ENCODE results near the gene STK32A. TPM values are rescaled to one million over a fixed set of nuclear protein-coding genes. Genes with fewer than 3 reads are reported as not detected.
A peak's percentile ranks its signal among the peaks of the same experiment; 100 is the strongest.

Gene STK32A
- total RNA-seq, 1 experiment from 2014 or later = 6.8 TPM

- ATAC-seq = no peak
- no peaks in the 10 kb centered on the region for H3K9me2 ChIP-seq (replicated peaks; ENCODE audit: low read length)
- no peaks in the 10 kb centered on the region for H4K20me1 ChIP-seq (ENCODE audit: low read length)
- no peak for TF ChIP-seq EZH2phosphoT487 (IDR thresholded peaks at IDR 0.05; ENCODE audit: borderline replicate concordance, low read length)
- no peak for TF ChIP-seq EZH2 (IDR thresholded peaks at IDR 0.05; ENCODE audit: low read length, unreplicated experiment)
- TF ChIP-seq CTCF (conservative IDR thresholded peaks at IDR 0.05; ENCODE audit: low read depth, low read length) = no peak
- no peak for DNase-seq
- no peak overlapping the region for H3K9ac ChIP-seq (ENCODE audit: low read length)
- H3F3A ChIP-seq (ENCODE audit: low read length, unreplicated experiment) = no peaks in the 10 kb centered on the region
- intact Hi-C loops (cut with micrococcal nuclease) = no loop called here
- H3K4me1 ChIP-seq (ENCODE audit: insufficient read depth, low read length) = peaks cover 17% of the 10 kb centered on the region
- ChIA-PET POLR2A (ENCODE audit: unreplicated experiment) (no interaction called here), CTCF (no interaction called here)
- no peak overlapping the region for H3K4me3 ChIP-seq (ENCODE audit: low read length)
- no peak overlapping the region for H2AFZ ChIP-seq (ENCODE audit: low read length)
- no peak overlapping the region for H3K4me2 ChIP-seq (ENCODE audit: low read length)
- no peaks in the 10 kb centered on the region for H3K79me2 ChIP-seq (ENCODE audit: low read length)
- no peaks in the 10 kb centered on the region for H3K9me3 ChIP-seq (ENCODE audit: low read length)
- no TSS peak for BruUV-seq (replicated peaks)
- no peaks in the 10 kb centered on the region for H3K27me3 ChIP-seq (ENCODE audit: low read length)
- no peaks in the 10 kb centered on the region for H3K36me3 ChIP-seq (ENCODE audit: low read depth, low read length)
- no peak overlapping the region for H3K27ac ChIP-seq (ENCODE audit: low read length)
Measured at GRCh38 chr5:147400881-147401280, 166.1 kb downstream of the STK32A start.

- Histone ChIP-seq H3K9ac (ENCODE audit: low read length) (peak overlapping the region; percentile 51; the same call in 1 of the 2 replicates), H2AFZ (ENCODE audit: low read length) (peak overlapping the region; percentile 73), H3F3A (ENCODE audit: low read length, unreplicated experiment) (no peaks in the 10 kb centered on the region), H3K9me3 (ENCODE audit: low read length) (no peaks in the 10 kb centered on the region), H3K27me3 (ENCODE audit: low read length) (no peaks in the 10 kb centered on the region), H3K36me3 (ENCODE audit: low read depth, low read length) (no peaks in the 10 kb centered on the region), H3K4me2 (ENCODE audit: low read length) (0 out of 2 replicates have a peak overlapping the region, but pooled peaks have one; percentile 37), H3K9me2 (replicated peaks; ENCODE audit: low read length) (no peaks in the 10 kb centered on the region), H4K20me1 (ENCODE audit: low read length) (no peaks in the 10 kb centered on the region), H3K4me3 (ENCODE audit: low read length) (no peak overlapping the region), H3K79me2 (ENCODE audit: low read length) (no peaks in the 10 kb centered on the region), H3K27ac (ENCODE audit: low read length) (peak overlapping the region; percentile 89), H3K4me1 (ENCODE audit: insufficient read depth, low read length) (peaks cover 17% of the 10 kb centered on the region)
- no peak for TF ChIP-seq CTCF (conservative IDR thresholded peaks at IDR 0.05; ENCODE audit: low read depth, low read length)
- TF ChIP-seq EZH2 (IDR thresholded peaks at IDR 0.05; ENCODE audit: low read length, unreplicated experiment) = no peak
- TF ChIP-seq EZH2phosphoT487 (IDR thresholded peaks at IDR 0.05; ENCODE audit: borderline replicate concordance, low read length) = no peak
- ChIA-PET POLR2A (ENCODE audit: unreplicated experiment) (no interaction called here), CTCF (no interaction called here)
- no TSS peak for BruUV-seq (replicated peaks)
- intact Hi-C loops (cut with micrococcal nuclease) = no loop called here
- peak; percentile 86 for ATAC-seq
- peak; percentile 58 for DNase-seq
Measured at GRCh38 chr5:147403651-147404640, 169.1 kb downstream of the STK32A start.

GRCh38 chr5:147404706-147405105 lies 169.9 kb downstream of the STK32A start:
- Histone ChIP-seq H3K9me2 (replicated peaks; ENCODE audit: low read length) (no peaks in the 10 kb centered on the region), H3K79me2 (ENCODE audit: low read length) (no peaks in the 10 kb centered on the region), H3F3A (ENCODE audit: low read length, unreplicated experiment) (no peaks in the 10 kb centered on the region), H4K20me1 (ENCODE audit: low read length) (no peaks in the 10 kb centered on the region), H3K4me3 (ENCODE audit: low read length) (no peak overlapping the region), H3K9me3 (ENCODE audit: low read length) (no peaks in the 10 kb centered on the region), H3K27ac (ENCODE audit: low read length) (peak overlapping the region; percentile 89), H3K4me2 (ENCODE audit: low read length) (0 out of 2 replicates have a peak overlapping the region, but pooled peaks have one; percentile 37), H3K36me3 (ENCODE audit: low read depth, low read length) (no peaks in the 10 kb centered on the region), H2AFZ (ENCODE audit: low read length) (peak overlapping the region; percentile 73; the same call in 1 of the 2 replicates), H3K27me3 (ENCODE audit: low read length) (no peaks in the 10 kb centered on the region), H3K4me1 (ENCODE audit: insufficient read depth, low read length) (peaks cover 17% of the 10 kb centered on the region), H3K9ac (ENCODE audit: low read length) (peak overlapping the region; percentile 51; the same call in 1 of the 2 replicates)
- TF ChIP-seq EZH2 (IDR thresholded peaks at IDR 0.05; ENCODE audit: low read length, unreplicated experiment) = no peak
- TF ChIP-seq CTCF (conservative IDR thresholded peaks at IDR 0.05; ENCODE audit: low read depth, low read length) = no peak
- TF ChIP-seq EZH2phosphoT487 (IDR thresholded peaks at IDR 0.05; ENCODE audit: borderline replicate concordance, low read length) = no peak
- no peak for ATAC-seq
- CTCF ChIA-PET = no interaction called here
- no peak for DNase-seq
- intact Hi-C loops (cut with micrococcal nuclease) = no loop called here
- POLR2A ChIA-PET (ENCODE audit: unreplicated experiment) = no interaction called here
- BruUV-seq (replicated peaks) = no TSS peak
